Fibroblast of lung (primary cell): ENCODE results near the gene PLAAT4.

ENCODE experiments used
- CTCF ChIP-seq, 2 donors: IDR thresholded peaks in 1 of 2; conservative IDR thresholded peaks in 1 of 2; 1 replicate in 1 of 2; 2 replicates in 1 of 2; pipeline ENCODE4 v1.5.1; 2011 to 2012; ENCODE audit warnings: low read length in 2 of 2, control low read depth in 1 of 2, inconsistent platforms in 1 of 2, low read depth in 1 of 2, mild to moderate bottlenecking in 1 of 2
- EZH2 ChIP-seq: IDR thresholded peaks from 2 replicates; pipeline ENCODE4 v1.5.1; 2012; ENCODE audit warnings: low read length, control low read depth, mild to moderate bottlenecking; ENCODE audit errors: missing control alignments

- no peak for TF ChIP-seq CTCF (conservative IDR thresholded peaks at IDR 0.05 in 1 of 2, IDR thresholded peaks at IDR 0.05 in 1 of 2; ENCODE audit: low read depth in 1 of 2, low read length in 2 of 2)
- no peak for TF ChIP-seq EZH2
Observed at GRCh38 chr11:63510360-63511047, 26.1 kb upstream of the PLAAT4 start.
